HEK293 (cell line): ENCODE data around the gene WNT9B.

Experiments used
- ZBTB21 ChIP-seq: fragments of 450-650 bp; formaldehyde crosslinking; IDR thresholded peaks from 2 replicates; pipeline ENCODE4 v1.5.1; 2017; ENCODE audit warnings: missing biosample characterization, missing genetic modification characterization
- ZNF514 ChIP-seq: fragments of 450-650 bp; formaldehyde crosslinking; IDR thresholded peaks from 2 replicates; pipeline ENCODE4 v1.5.1; 2016; ENCODE audit warnings: missing biosample characterization, missing genetic modification characterization
- ZNF837 ChIP-seq: fragments of 450-650 bp; formaldehyde crosslinking; IDR thresholded peaks from 2 replicates; pipeline ENCODE4 v1.5.1; 2016; ENCODE audit warnings: missing biosample characterization, missing genetic modification characterization
- TF ChIP-seq, protein P1 (sequence below): fragments of 450-650 bp; formaldehyde crosslinking; IDR thresholded peaks from 2 replicates; pipeline ENCODE4 v1.5.1; 2016; ENCODE audit warnings: missing biosample characterization, missing genetic modification characterization

DNA sequence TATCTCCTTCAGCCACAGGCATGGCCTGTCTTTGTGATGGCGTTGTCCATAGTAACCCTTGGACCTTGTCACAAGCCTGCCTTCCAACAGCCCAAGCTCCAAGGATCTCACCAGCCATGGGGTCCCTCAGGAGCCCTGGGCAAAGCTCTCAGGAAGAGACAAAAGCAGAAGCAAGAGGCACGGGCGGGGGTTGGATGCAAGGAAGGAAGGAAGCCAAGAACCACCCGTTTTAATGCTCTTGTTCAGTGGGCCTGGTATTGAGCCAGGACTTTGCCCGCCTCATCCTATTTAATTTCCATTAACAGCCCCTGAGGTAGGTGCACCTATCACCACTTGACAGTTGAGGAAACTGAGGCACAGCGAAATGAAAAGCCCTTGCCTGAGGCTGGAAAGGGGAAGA is 39.3 kb downstream of the WNT9B start:
- no peak for TF ChIP-seq ZBTB21 (tag by site-specific recombination)
- TF ChIP-seq, protein P1, sequence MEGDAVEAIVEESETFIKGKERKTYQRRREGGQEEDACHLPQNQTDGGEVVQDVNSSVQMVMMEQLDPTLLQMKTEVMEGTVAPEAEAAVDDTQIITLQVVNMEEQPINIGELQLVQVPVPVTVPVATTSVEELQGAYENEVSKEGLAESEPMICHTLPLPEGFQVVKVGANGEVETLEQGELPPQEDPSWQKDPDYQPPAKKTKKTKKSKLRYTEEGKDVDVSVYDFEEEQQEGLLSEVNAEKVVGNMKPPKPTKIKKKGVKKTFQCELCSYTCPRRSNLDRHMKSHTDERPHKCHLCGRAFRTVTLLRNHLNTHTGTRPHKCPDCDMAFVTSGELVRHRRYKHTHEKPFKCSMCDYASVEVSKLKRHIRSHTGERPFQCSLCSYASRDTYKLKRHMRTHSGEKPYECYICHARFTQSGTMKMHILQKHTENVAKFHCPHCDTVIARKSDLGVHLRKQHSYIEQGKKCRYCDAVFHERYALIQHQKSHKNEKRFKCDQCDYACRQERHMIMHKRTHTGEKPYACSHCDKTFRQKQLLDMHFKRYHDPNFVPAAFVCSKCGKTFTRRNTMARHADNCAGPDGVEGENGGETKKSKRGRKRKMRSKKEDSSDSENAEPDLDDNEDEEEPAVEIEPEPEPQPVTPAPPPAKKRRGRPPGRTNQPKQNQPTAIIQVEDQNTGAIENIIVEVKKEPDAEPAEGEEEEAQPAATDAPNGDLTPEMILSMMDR (tag by site-specific recombination), result no peak
- TF ChIP-seq ZNF514 (tag by site-specific recombination), result no peak
- TF ChIP-seq ZNF837 (tag by site-specific recombination), result no peak
